Stimulated activated CD8-positive, alpha-beta memory T cell treated with anti-CD3 and anti-CD28 coated beads, Interleukin-12 subunit alpha, Interleukin-12 subunit beta, amount 100 ng/mL, for 1 hour (primary cell): ENCODE measurements around the gene CELA2A.
"Not testable (repeated sequence)": the region's sequence is repeated elsewhere in the genome, so short reads cannot be mapped to it uniquely, and the experiment has no call there.

Experiments used
- DNase-seq: peaks from one replicate; pipeline ENCODE4 v3.0.0-alpha.2; 2020; ENCODE audit warnings: low read depth

CELA2A gene

DNA sequence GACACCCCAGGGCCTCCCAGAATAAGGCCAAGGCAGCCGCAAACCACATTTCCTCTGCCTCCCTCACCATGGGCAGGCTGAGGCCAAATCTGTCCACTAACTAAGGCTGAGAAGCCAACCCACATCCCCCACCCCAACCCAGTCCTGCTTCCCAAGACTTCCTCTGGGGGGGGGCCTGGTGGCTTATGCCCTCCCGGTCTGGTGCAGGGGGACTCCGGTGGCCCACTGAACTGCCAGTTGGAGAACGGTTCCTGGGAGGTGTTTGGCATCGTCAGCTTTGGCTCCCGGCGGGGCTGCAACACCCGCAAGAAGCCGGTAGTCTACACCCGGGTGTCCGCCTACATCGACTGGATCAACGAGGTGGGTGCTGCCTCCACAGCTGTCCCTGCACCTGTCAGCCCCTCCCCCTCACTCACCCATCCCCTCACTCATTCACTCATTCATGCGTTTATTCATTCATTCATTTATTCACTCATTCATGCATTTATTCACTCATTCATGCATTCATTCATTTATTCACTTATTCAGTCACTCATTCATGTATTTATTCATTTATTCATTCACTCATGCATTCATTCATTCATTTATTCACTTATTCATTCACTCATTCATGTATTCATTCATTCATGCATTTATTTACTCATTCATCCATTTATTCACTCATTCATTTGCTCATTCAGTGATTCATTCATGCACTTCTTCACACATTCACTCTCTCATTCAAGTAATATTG lies 11.0 kb upstream of the CELA2A start:
- no peak for DNase-seq

DNA sequence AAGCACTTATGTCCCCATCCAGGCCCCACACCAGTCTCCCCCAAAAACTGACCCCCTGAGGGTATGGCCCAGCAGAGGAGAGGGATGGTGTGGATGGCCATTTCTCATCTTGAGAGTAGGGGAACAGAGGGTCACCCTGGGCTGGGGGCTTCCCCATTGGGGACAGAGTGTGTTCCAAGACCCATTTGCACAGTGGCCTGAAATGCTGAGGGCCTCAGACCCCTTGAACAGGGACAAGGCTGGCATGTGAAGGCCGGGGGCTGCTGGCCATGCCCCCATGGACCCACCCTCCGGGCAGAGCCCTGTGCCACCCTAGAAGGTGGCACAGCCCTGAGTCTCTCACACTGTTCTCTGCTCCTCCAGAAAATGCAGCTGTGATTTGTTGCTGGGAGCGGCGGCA lies 10.3 kb upstream of the CELA2A start:
- no peak for DNase-seq

DNA sequence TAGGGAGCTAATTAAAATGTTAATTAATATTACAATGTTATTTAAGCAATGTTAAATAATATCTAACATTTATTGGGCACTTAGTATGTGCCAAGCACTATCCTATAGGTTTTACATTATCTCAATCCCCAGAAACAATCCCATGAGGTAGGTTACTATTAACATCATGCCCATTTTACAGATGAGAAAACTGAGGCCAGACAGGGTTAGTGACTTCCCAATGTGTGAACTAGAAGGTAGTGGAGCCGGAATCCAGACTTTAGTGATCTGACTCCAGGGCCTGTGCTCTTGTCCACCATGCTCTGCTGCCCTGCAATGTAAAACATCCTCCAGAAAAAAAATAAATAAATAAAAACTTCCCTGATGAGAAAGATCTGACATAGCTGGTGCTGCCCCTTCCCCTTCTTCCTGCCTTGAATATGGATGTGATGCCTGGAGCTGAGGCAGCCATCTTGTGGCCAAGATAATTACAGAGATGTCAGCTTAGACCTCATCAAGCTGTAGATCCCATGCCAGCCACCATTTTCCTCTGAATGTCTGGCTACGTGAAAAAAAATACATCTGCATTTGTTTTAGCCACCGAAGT lies 7.6 kb upstream of the CELA2A start:
- DNase-seq: no peak

DNA sequence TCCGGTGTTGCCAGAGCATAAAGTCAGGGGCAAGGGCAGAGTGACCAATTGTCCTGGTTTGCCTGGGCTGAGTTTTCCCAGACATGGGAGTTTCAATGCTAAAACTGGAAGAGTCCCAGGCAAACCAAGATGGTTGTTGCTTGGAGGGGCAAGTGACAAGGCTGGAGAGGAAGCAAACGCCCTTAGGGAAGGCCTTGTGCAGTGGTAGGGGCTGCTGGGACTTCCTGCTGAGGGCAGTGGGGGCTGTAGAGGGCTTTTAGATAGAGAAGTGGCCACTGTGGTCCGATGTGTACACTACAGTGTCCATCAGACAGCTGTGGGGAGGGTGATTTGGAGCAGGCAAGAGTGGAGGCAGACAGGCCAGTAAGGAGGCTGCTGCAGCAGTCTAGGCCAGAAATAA lies 7.0 kb upstream of the CELA2A start:
- no peak for DNase-seq

DNA sequence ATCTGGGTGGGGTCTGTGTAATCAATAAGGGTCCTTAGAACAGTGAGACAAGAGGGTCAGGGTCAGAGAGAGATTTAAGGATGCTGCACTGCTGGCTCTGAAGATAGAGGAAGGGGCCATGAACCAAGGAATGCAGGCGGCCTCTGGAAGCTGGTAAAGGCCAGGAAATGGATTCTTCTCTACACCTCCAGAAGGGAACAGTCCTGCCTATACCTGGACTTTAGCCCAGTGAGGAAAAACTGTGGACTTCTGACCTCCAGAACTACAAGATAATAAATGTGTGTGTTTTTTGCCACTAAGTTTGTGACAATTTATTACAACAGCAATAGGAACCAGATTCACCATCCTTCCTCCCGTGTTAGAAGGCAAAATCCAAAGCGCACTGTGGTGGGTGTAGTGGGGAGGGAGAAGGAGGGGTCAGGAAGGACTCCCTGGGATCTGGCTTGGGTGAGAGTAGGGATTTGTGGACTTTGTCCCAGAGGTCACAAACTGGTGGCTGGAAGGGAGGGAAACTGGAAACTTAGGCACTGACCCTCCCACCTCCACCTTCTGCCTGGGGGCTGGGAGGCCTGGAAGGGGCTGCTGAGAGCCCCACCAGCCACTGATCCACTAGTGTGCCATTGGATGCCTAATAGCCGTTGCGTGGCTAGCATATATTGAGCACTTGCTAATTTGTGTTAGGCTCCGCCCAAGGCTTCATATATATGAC lies 5.4 kb upstream of the CELA2A start:
- no peak for DNase-seq

DNA sequence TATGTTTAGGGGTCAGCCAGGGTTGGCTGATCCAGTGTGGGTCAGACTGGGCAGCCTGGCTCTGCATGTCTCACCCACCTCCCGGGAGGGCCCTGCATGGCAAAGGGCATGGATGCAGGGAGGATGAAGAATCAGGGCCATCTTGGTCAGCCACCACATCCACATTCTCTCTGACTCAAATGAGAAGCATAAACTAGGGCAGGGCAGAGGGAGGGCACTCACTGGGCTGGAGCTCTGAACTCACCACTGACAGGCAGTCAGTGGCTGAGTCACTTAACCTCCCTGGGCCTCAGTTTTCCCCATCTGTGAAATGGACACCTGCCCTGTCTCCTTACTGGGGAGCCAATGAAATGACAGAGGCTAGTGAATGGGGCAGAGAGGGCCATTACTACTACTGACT lies 4.3 kb upstream of the CELA2A start:
- no peak for DNase-seq

DNA sequence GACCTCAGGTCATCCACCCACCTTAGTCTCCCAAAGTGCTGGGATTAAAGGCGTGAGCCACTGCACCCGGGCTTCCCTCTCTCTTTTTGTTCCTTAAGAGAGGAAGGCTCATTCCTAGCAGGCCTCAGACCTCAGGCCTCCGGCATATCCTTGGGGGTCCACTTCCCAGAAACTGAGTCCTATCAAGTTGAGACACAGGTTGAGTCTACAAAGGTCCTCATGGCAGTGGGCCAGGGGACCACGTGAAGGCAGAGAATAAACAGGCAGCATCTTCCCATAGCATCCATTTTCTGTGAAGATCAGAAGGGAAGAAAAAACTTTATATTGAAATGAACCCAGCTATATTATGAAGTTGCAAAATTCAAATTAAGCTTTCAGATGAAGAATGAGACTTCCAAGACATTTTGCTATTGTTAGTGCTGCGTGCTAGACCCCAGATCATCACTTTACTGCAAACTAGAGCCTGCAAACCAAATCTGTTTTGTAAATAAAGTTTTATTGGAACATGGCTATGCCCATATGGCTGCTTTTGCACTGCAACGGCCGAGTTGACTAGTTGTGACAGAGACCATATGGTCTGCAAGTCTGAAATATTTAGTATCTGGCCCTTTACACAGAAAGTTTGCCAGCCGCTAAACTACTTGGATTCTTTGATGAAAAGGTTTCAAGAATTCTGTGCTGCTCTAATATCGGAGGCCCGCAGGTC lies 3.5 kb upstream of the CELA2A start:
- no peak for DNase-seq

DNA sequence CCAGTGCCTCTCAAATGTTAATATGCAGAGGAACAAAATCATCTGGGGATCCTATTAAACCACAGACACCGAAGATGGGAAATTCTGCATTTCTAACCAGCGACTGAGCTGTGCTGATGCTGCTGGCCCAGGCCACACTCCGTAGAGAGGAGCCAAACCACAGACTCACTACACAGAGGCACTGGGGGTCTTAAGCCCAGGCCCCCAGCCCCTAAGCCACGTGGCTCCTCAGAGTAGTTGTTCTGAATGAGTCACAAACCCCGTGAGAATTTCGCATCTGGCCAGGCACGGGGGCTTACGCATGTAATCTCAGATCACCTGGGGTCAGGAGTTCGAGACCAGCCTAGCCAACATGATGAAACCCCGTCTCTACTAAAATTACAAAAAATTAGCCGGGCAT lies 2.8 kb upstream of the CELA2A start:
- DNase-seq: no peak

DNA sequence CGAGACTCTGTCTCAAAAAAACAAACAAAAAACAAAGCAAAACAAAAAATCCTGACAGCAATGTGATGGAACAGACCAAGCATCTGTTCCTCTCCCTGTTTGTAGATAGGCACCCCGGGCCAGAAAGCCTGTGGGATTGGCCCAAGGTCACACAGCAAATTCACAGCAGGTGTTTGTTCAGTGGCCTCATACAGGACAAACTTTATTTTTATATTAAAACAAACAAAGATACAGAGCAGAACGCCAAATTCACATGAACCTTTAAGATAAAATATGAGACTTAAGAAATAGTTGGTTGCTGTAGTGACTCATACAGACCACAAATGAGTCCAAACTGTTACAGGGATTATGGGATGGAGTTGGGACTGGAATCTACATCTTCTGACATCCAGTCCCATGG lies 2.3 kb upstream of the CELA2A start:
- no peak for DNase-seq

DNA sequence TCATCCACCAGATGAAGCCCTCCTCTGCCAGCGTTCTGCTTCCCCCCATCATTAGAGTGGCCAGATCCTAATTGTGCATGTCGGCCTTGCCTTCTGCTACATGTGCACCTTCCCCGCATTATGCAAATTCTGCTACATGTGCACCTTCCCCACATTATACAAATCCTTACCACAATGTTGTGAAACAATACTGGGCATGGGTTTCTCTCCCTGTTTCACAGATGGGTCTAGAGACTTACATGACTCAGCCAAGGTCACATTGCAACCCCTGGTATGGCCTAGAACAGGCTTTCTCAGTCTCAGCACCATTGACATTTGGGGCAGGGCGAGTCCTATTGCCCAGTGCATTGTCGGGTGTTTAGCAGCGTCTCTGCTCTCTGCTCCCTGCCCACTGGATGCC lies 1.0 kb upstream of the CELA2A start:
- no peak for DNase-seq

DNA sequence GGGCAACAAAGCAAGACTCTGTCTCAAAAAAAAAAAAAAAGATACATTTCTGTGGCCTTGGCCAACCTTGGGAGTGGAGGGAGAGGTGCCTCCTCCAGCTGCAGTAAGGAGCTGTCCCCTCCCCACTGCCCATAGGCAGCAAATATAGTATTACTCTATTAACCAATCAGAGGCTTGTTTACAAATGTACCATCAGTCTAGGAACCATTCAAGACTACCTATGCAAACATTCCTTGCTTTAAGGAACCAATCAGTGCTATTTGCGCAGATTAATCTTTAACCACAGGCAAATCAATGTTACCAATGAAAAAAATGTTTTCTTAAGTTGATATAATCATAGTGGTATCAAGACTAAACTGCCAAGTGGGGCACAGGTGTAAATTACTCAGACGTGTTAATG lies 1.1 kb downstream of the CELA2A start:
- no peak for DNase-seq

DNA sequence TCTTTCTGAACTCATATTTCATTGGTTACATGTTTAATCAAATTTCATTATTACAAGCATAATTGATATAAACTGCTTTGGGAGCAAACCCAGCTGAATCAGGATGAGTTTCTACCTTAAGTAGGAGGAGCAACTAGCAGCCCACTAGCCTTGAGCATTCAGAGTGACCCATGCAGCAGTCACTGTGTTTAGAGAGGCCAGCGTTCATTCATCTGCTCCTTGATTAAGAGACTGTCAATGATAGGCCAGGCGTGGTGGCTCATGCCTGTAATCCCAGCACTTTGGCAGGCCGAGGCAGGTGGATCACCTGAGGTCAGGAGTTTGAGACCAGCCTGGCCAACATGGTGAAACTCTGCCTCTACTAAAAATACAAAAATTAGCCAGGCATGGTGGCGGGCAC lies 1.9 kb downstream of the CELA2A start:
- DNase-seq: not testable (repeated sequence)

DNA sequence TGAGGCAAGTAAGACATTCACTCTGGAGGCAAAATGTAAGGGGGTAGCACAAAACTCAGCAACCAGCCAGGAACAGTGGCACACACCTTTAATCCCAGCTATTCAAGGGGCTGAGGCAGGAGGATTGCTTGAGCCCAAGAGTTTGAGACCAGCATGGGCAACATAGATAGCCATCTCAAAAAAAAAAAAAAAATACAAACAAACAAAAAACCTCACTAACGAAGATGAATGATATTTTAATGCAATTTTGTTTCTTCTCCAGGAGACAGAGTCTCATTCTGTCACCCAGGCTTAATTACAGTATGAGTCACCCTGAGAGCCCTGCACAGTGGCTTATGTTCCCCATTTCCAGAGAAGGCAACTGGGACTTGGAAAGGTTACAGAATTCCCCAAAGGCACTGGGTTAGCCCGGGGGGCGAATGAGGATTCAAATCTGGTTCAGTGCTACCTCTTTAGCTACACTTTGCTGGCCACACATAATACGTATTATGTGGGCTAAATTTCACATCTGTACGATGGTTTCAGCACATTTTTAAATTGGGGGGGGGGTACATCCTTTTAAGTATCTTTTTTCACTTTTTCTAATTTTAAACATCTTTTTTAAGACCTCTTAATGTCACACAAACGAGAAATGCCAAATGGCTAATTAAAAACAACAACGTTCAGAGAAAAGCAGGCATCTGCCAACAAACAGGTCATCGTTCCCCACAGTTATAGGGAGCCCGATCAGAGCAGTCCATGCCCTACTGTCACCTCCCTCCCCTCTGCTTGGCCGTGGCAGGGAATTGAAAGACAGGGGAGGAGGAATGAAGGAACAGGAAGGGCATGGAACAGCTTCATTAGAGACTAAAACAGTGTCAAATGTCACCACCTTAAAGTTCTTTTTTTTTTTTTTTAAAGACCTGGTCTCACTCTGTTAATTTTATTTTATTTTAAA lies 3.5 kb downstream of the CELA2A start:
- no peak for DNase-seq

DNA sequence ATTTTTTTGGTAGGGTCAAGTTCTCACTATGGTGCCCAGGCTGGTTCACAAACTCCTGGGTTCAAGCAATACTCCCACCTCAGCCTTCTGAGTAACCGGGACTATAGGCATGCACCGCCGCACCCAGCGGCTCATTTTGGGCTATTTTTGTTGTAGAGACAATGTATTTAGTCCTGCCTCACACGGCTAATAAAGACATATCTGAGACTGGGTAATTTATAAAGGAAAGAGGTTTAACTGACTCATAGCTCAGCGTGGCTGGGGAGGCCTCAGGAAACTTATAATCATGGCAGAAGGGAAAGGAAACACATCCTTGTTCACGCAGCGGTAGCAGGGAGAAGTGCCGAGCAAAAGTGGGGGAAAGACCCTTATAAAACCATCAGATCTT lies 4.2 kb downstream of the CELA2A start:
- no peak for DNase-seq

DNA sequence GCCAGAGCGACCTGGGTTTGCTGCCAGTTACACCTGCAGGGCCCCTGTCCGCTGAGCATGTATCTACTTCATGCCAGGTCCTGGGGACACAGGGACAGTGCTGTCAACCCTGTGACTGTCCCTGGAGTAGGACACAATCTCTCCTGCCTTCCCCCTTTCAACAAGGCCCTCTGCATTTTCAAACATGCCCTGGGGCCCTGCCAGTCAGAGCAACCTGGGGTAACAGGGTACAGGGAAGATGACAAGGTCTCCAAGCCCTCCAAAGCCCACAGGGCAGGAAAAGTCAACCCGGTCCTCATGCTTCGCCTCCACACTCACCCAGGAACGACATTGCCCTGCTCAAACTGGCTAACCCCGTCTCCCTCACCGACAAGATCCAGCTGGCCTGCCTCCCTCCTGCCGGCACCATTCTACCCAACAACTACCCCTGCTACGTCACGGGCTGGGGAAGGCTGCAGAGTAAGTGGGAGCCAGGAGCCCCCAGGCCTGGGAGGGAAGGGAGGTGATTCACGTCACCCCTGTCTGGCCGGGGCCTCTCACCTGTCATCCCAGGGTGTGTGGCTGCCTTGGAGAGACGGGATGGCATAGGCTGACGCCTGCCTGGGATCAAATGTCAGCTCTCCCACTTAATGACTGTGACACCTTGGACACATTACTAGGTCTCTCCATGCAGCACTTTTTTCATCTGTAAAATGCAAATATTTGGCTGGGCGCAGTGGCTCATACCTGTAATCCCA lies 6.7 kb downstream of the CELA2A start:
- not testable (repeated sequence) for DNase-seq

DNA sequence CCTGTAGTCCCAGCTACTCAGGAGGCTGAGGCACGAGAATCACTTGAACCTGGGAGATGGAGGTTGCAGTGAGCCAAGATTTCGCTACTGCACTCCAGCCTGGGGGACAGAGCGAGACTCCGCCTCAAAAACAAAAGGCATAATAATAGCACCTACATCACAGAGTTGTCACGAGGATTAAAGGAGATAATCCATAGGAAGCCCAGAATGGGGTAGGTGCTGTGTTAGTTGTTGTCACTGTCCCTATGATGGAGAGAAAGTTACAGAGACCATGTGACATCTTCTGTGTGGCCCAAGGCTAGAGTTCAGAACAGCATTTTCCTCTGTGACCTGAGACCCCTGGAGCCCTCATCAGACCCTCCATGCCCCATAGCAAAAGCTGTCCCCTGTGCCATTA lies 7.4 kb downstream of the CELA2A start:
- not testable (repeated sequence) for DNase-seq

DNA sequence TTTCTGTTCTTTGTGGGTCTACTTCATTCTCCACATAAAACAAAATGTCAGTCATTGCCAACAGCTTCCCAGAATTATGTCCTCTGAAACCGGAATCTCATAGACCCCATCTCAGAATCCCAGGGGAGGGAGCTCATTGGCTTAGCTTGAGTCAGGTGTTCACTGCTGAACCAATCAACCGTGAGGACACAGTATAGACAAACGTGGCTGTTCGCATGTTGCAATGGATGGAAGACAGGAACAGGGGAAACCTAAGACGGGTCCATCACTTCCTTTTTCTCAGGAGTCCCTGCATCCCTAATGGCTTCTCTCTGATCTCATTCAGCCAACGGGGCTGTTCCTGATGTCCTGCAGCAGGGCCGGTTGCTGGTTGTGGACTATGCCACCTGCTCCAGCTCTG lies 9.1 kb downstream of the CELA2A start:
- DNase-seq: no peak

DNA sequence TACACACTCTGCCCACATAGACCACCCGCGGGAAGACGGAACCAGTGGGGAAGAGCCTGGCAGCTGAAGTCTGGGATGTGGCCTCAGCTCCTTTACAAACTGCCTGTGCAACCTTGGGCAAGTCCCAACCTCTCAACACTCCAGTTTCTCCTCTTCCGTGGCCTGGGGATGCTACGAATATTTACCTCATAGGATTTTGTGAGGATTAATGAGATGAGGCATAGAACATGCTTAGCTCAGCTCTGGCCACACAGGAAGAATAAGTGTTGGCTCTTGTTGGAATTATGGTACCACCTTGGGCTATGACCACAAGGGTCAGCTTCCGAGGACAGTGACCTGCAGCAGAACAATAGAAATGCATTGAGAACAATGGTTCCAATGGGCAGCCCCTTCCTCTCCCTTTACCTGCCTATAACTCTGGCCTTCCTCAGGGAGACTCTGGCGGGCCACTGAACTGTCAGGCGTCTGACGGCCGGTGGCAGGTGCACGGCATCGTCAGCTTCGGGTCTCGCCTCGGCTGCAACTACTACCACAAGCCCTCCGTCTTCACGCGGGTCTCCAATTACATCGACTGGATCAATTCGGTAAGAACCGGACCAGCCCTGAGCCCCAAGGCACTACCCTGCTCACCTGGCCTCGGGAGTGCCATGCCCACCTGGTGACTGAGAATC lies 10.6 kb downstream of the CELA2A start:
- DNase-seq: not testable (repeated sequence)

DNA sequence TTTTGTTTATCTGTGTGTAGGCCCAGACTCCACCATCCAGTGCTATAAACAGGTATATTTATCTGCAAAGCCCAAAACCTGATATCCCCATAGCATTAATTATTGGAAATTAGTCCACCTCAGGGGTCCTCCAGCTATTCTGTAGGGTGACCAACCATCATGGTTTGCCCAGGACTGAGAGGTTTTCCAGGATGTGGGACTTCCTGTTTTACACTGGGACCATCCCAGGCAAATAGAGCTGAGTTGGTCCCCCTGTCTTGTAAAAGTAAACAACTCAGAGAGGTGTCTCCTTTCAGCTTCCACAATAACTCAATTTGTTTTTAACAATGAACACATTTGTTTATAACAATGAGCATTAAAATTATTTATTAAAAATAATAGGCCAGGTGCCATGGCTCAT lies 11.6 kb downstream of the CELA2A start:
- DNase-seq: no peak

DNA sequence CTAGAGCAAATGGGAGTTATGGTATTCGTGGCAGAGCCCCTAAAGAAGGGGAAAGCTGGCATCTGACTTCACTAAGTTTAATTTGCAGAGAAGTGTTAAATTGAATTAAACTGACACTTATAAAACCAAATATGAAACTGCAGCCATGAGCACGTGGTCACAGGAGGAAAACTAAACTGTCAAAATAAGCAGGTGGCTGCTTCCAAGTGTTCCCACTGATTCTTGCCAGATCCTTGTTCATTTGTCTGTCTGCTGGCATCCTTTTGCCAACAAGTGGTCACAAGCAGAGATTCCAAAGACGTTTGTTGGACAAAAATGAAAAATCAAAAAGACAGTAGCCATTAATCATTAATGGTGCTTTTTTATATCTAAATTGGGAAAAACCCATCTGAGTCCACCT lies 12.8 kb downstream of the CELA2A start:
- no peak for DNase-seq
